Measurements from ENCODE around the gene DAGLA.

Gene DAGLA

GRCh38 chr11:61693922-61694601 is 13.9 kb downstream of the DAGLA start:
- DNase-seq = no peak

- DNase-seq = no peak
Measured at GRCh38 chr11:61694602-61694939, 14.4 kb downstream of the DAGLA start.

- DNase-seq = no peak
Measured at GRCh38 chr11:61694946-61695706, 14.9 kb downstream of the DAGLA start.

GRCh38 chr11:61695917-61696316 is 15.7 kb downstream of the DAGLA start:
- peak; percentile 97 to 99 for DNase-seq

- peak in 1 of 2 donors; percentile 58 for DNase-seq
Measured at GRCh38 chr11:61696602-61697001, 16.4 kb downstream of the DAGLA start.

GRCh38 chr11:61697078-61697502 is 16.9 kb downstream of the DAGLA start:
- no peak for DNase-seq

DNA sequence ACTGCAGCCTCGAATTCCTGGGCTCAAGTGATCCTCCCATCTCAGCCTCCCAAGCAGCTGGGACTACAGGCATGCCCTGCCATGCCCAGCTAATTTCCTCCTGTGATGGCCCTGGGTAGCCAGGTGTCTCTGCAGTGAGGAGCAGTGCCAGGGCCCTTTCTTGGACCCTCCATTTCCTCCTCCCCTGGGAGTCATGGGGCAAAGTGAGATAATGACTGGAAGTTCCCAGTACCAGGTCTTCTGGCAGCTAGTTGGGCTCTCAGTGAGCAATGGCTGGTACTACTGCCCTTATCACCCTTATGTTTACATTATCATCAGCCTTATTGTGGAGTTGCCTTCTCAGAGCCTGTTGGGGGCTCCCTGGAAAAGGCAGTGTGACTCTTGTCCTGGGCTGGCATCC is 17.6 kb downstream of the DAGLA start:
- no peak for DNase-seq

GRCh38 chr11:61698173-61698948 is 18.2 kb downstream of the DAGLA start:
- DNase-seq = peak; percentile 56 to 66

- DNase-seq = no peak
Measured at GRCh38 chr11:61699737-61700160, 19.6 kb downstream of the DAGLA start.

DNA sequence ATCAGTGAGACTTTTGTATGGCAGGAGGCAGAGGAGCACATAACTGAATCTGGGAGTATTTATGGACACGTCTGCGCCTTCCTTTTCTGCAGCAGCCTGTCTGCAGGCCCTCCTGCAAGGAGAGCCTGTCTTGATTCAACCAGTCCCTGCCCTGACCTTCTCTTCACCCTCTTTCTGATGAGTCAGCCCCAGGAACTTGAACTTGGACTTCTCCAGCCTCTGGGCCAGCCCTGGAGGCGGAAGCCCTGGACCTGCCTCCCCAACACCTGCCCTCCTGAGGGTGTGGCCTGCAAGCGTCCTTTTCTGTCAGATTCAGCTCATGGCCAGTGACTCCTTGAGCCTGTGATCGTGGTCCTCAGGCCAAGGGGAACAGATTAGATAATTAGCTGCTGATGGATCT is 20.0 kb downstream of the DAGLA start:
- peak; percentile 55 to 60 for DNase-seq

GRCh38 chr11:61700720-61701119 is 20.5 kb downstream of the DAGLA start:
- no peak for DNase-seq

- peak; percentile 70 to 86 for DNase-seq
Measured at GRCh38 chr11:61701242-61701886, 21.2 kb downstream of the DAGLA start.

DNA sequence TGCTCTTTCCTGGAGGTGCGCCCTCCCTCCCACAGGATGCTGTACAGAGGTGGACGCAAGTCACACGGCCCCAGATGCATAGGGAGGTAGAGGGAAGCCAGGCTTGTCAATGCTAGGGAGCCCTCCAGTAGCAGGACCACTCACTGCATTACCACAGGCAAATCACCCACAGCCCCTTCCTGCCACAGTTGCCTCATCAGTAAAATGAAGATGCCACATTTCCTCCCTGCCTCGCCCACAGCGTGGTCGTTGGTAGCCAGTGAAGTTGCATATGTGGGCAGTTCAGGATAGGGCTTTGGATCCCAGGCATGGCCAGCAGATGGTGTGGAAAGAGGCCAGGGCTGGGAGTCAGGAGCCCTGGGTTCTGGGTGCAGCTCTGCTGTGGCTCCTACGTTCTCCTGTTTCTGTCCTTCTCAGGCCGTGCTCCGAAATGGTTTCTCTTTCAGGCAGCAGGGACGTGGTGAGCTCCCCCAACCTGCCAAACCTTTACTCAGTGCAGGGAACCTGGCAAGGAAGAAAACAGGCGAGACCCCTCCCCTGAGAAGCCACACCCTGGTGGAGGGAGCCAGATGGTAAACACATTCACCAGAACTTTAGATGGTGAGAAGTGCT is 22.6 kb downstream of the DAGLA start:
- DNase-seq = peak in 1 of 2 donors; percentile 51

DNA sequence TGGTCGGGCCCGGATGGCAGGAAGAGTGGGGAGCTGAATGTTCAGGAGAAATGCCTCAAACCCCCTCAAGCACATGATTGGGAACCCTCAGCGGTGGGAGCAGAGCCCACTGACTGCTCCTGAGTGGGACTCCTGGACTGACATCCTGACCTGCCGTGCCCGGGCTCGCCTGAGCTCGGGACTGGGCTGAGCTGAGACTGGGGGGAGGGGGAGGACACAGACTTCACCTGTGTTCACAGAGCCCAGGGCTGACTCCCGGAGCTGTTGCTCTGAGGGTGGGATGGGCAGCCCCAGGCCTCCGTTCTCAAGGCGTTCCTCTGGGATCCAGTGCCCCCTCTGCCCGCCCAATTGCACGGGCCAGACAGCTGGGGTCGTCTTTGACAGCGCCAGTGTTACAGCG is 24.6 kb downstream of the DAGLA start:
- DNase-seq = no peak

- DNase-seq = no peak
Measured at GRCh38 chr11:61706452-61707400, 26.5 kb downstream of the DAGLA start.

DNA sequence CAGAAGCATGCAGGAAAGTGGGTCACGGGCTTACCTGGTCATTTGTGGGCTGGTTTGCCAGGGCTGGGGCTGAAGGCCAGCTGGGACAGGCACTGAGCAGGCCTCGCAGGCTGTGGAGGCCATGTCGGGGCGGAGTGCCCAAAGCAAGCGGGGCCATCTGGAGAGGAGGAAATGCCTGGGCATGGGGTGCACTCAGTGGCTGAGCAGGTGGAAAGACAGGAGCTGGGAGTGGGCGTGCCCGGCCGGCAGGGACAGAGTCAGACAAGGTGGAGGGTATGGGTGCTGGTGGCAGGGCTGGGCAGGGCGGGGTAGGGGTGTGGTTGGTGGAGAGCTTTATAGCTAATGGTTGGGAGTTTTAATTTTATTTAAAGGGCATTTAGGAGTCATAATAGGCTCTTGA is 27.4 kb downstream of the DAGLA start:
- no peak for DNase-seq

- DNase-seq = no peak
Measured at GRCh38 chr11:61709110-61709509, 28.9 kb downstream of the DAGLA start.

DNA sequence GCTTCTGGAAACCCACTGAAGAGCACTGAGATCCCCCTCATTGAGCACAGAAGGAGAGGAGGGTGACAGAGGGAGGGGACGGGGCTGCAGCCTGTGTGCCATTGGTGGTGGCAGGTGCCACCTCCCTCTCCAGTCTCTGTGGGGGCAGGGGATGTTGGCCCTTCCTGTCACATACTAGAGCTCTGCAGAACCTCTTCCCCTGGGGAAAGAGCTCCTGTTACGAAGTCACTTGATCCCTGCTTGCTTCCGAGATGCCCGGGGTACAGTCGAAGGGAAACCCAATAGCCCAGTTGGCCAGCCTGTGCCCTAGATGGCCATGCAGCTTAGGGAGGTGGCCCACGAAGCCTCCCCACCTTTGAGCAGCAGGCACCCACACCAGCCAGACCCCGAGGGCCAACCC is 29.4 kb downstream of the DAGLA start:
- no peak for DNase-seq

DNA sequence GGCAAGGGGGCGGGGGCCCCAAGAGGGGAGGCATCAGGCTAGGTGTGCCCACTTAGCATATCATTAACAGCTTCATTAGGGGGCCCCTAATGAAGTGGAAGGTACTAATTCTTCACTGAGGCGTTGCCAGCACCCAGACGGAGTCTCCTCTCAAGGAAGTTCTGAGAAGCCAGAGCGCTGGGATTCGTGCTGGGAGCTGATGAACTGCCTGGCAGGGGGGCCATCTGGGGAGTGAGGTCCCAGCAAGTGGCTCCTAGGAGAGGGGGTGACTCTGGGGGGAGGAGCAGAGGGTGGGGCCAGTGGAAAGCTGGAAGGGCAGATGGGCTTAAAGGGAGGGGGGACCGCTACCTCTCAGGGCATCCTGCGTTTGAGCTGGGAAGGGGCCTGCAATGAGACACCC is 29.8 kb downstream of the DAGLA start:
- no peak for DNase-seq

- DNase-seq = no peak
Measured at GRCh38 chr11:61711037-61711436, 30.8 kb downstream of the DAGLA start.

DNA sequence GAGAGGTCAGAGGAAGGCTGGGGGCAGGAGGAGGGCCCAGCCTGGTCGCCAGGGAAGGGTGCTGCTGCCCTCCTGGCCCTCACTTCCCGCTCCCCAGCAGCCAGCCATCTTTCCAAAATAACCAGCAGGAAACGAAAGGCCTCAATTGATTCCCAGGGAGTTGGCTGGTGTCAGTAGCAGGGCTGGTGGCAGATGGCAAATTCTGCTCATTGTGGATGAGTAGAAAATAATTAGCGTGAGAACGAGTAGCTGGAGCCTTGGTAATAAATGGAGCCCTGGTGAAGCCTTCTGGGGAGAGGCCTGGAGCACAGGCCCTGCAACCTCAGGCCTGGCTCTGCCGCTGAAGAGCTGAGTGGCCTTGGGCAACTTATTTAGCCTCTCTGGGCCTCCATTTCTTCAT is 31.3 kb downstream of the DAGLA start:
- DNase-seq = no peak

GRCh38 chr11:61712314-61712713 is 32.1 kb downstream of the DAGLA start:
- DNase-seq = no peak
